HG03575 (cell line): ENCODE results near the gene PDLIM1.

Experiments
- ATAC-seq: cut with Tn5 transposase; IDR thresholded peaks from one replicate; pipeline ENCODE4 v1.9.1; 2021; ENCODE audit not compliant: unreplicated experiment, insufficient number of reproducible peaks, low FRiP score; ENCODE audit errors: extremely low read depth

The PDLIM1 gene

GRCh38 chr10:95290461-95291364 is at the start of gene PDLIM1:
PDLIM1 (minus strand) TSS chr10:95291003; CDS start chr10:95290915, 88 bp downstream.
- ATAC-seq = no peak

- no peak for ATAC-seq
Observed at GRCh38 chr10:95339863-95340262, 49.1 kb upstream of the PDLIM1 start.

GRCh38 chr10:95337423-95338160 is 46.8 kb upstream of the PDLIM1 start:
- ATAC-seq = no peak

- ATAC-seq = no peak
Observed at GRCh38 chr10:95336702-95337101, 45.9 kb upstream of the PDLIM1 start.

- no peak for ATAC-seq
Observed at GRCh38 chr10:95335933-95336699, 45.3 kb upstream of the PDLIM1 start.

GRCh38 chr10:95334805-95335144 is 44.0 kb upstream of the PDLIM1 start:
- ATAC-seq = no peak

GRCh38 chr10:95333997-95334804 is 43.4 kb upstream of the PDLIM1 start:
- no peak for ATAC-seq

GRCh38 chr10:95332666-95333249 is 42.0 kb upstream of the PDLIM1 start:
- no peak for ATAC-seq

GRCh38 chr10:95331596-95332130 is 40.9 kb upstream of the PDLIM1 start:
- no peak for ATAC-seq

GRCh38 chr10:95330966-95331453 is 40.2 kb upstream of the PDLIM1 start:
- ATAC-seq = no peak

GRCh38 chr10:95329296-95329695 is 38.5 kb upstream of the PDLIM1 start:
- ATAC-seq = no peak

GRCh38 chr10:95328013-95328412 is 37.2 kb upstream of the PDLIM1 start:
- no peak for ATAC-seq

GRCh38 chr10:95327367-95327766 is 36.6 kb upstream of the PDLIM1 start:
- no peak for ATAC-seq

- ATAC-seq = no peak
Observed at GRCh38 chr10:95326396-95326795, 35.6 kb upstream of the PDLIM1 start.

GRCh38 chr10:95325863-95326262 is 35.1 kb upstream of the PDLIM1 start:
- ATAC-seq = no peak

- no peak for ATAC-seq
Observed at GRCh38 chr10:95324436-95325268, 33.8 kb upstream of the PDLIM1 start.
